ENCODE results near the gene TMEM121. TPM values are rescaled to one million over a fixed set of nuclear protein-coding genes. Genes with fewer than 3 reads are reported as not detected.
"Not testable (repeated sequence)": the region's sequence is repeated elsewhere in the genome, so short reads cannot be mapped to it uniquely, and the experiment has no call there.

TMEM121 gene
- total RNA-seq, 1 experiment from 2014 or later, result 1.0 TPM

GRCh38 chr14:105562713-105563346 lies 36.4 kb downstream of the TMEM121 start:
- CTCF ChIA-PET, result no interaction called here

GRCh38 chr14:105563347-105563737 lies 37.0 kb downstream of the TMEM121 start:
- BruUV-seq (replicated peaks), result no TSS peak
- Histone ChIP-seq H3K4me2 (no peak overlapping the region), H2AFZ (no peak overlapping the region), H3K27me3 (ENCODE audit: insufficient read depth, low read depth) (no peaks in the 10 kb centered on the region), H4K20me1 (ENCODE audit: insufficient read depth) (no peaks in the 10 kb centered on the region), H3K4me3 (no peak overlapping the region), H3F3A (ENCODE audit: insufficient read depth, low read depth) (no peaks in the 10 kb centered on the region), H3K79me2 (ENCODE audit: low read depth) (no peaks in the 10 kb centered on the region), H3K9me3 (ENCODE audit: insufficient read depth, low read depth) (no peaks in the 10 kb centered on the region), H3K9me2 (ENCODE audit: insufficient read depth) (no peaks in the 10 kb centered on the region), H3K36me3 (ENCODE audit: low read depth) (no peaks in the 10 kb centered on the region), H3K27ac (no peak overlapping the region), H3K4me1 (replicated peaks; ENCODE audit: insufficient read depth) (no peaks in the 10 kb centered on the region)
- DNase-seq, result no peak
- CTCF ChIA-PET, result no interaction called here
- TF ChIP-seq EZH2 (IDR thresholded peaks at IDR 0.05; ENCODE audit: low read depth), result no peak
- no peak for TF ChIP-seq CTCF (conservative IDR thresholded peaks at IDR 0.05)
- POLR2A ChIA-PET (ENCODE audit: unreplicated experiment), result no interaction called here
- intact Hi-C loops (cut with micrococcal nuclease; ENCODE audit: unreplicated experiment), result no loop called here

More at GRCh38 chr14:105562713-105563346, 36.4 kb downstream of the TMEM121 start:
- H3K36me3 ChIP-seq (ENCODE audit: low read depth), result no peaks in the 10 kb centered on the region
- H3K9me3 ChIP-seq (ENCODE audit: insufficient read depth, low read depth), result no peaks in the 10 kb centered on the region
- no peaks in the 10 kb centered on the region for H3F3A ChIP-seq (ENCODE audit: insufficient read depth, low read depth)
- H3K4me3 ChIP-seq, result no peak overlapping the region
- POLR2A ChIA-PET (ENCODE audit: unreplicated experiment), result no interaction called here
- H3K4me2 ChIP-seq, result no peak overlapping the region
- no peaks in the 10 kb centered on the region for H3K4me1 ChIP-seq (replicated peaks; ENCODE audit: insufficient read depth)
- H4K20me1 ChIP-seq (ENCODE audit: insufficient read depth), result no peaks in the 10 kb centered on the region
- no peaks in the 10 kb centered on the region for H3K27me3 ChIP-seq (ENCODE audit: insufficient read depth, low read depth)
- DNase-seq, result no peak
- H3K9me2 ChIP-seq (ENCODE audit: insufficient read depth), result no peaks in the 10 kb centered on the region
- H2AFZ ChIP-seq, result no peak overlapping the region
- BruUV-seq (replicated peaks), result no TSS peak
- no peak overlapping the region for H3K27ac ChIP-seq
- H3K79me2 ChIP-seq (ENCODE audit: low read depth), result no peaks in the 10 kb centered on the region
- intact Hi-C loops (cut with micrococcal nuclease; ENCODE audit: unreplicated experiment), result no loop called here
- TF ChIP-seq CTCF (conservative IDR thresholded peaks at IDR 0.05) (no peak), EZH2 (IDR thresholded peaks at IDR 0.05; ENCODE audit: low read depth) (no peak)

- DNase-seq; H3K27ac ChIP-seq; H4K20me1 ChIP-seq (ENCODE audit: insufficient read depth); POLR2A ChIA-PET (ENCODE audit: unreplicated experiment); H3K79me2 ChIP-seq (ENCODE audit: low read depth); H3K9me2 ChIP-seq (ENCODE audit: insufficient read depth); H3K27me3 ChIP-seq (ENCODE audit: insufficient read depth, low read depth); H3F3A ChIP-seq (ENCODE audit: insufficient read depth, low read depth); BruUV-seq (replicated peaks); H2AFZ ChIP-seq; H3K9me3 ChIP-seq (ENCODE audit: insufficient read depth, low read depth); intact Hi-C loops (cut with micrococcal nuclease; ENCODE audit: unreplicated experiment); H3K4me1 ChIP-seq (replicated peaks; ENCODE audit: insufficient read depth); H3K4me3 ChIP-seq; H3K4me2 ChIP-seq; H3K36me3 ChIP-seq (ENCODE audit: low read depth); CTCF ChIA-PET: not testable (repeated sequence)
Measured at GRCh38 chr14:105564536-105564935, 38.2 kb downstream of the TMEM121 start.

- H3K4me2 ChIP-seq; intact Hi-C loops (cut with micrococcal nuclease; ENCODE audit: unreplicated experiment); DNase-seq; H3K9me2 ChIP-seq (ENCODE audit: insufficient read depth); H3K4me3 ChIP-seq; H3K27ac ChIP-seq; H2AFZ ChIP-seq; H3K9me3 ChIP-seq (ENCODE audit: insufficient read depth, low read depth); POLR2A ChIA-PET (ENCODE audit: unreplicated experiment); H3K36me3 ChIP-seq (ENCODE audit: low read depth); BruUV-seq (replicated peaks); CTCF ChIA-PET; H3K79me2 ChIP-seq (ENCODE audit: low read depth); H3K27me3 ChIP-seq (ENCODE audit: insufficient read depth, low read depth); H3K4me1 ChIP-seq (replicated peaks; ENCODE audit: insufficient read depth); H4K20me1 ChIP-seq (ENCODE audit: insufficient read depth): not testable (repeated sequence)
- peaks cover 12% of the 10 kb centered on the region for H3F3A ChIP-seq (ENCODE audit: insufficient read depth, low read depth)
Measured at GRCh38 chr14:105565185-105565919, 39.0 kb downstream of the TMEM121 start.

- H3K27me3 ChIP-seq (ENCODE audit: insufficient read depth, low read depth); H3K4me1 ChIP-seq (replicated peaks; ENCODE audit: insufficient read depth); intact Hi-C loops (cut with micrococcal nuclease; ENCODE audit: unreplicated experiment); H3K9me3 ChIP-seq (ENCODE audit: insufficient read depth, low read depth); CTCF ChIA-PET; POLR2A ChIA-PET (ENCODE audit: unreplicated experiment); H4K20me1 ChIP-seq (ENCODE audit: insufficient read depth); H3K9me2 ChIP-seq (ENCODE audit: insufficient read depth); H3K4me3 ChIP-seq; DNase-seq; H3K79me2 ChIP-seq (ENCODE audit: low read depth); H3K36me3 ChIP-seq (ENCODE audit: low read depth); H3K27ac ChIP-seq; BruUV-seq (replicated peaks); H3K4me2 ChIP-seq; H2AFZ ChIP-seq: not testable (repeated sequence)
- H3F3A ChIP-seq (ENCODE audit: insufficient read depth, low read depth), result peaks cover 17% of the 10 kb centered on the region
Measured at GRCh38 chr14:105566248-105567163, 40.1 kb downstream of the TMEM121 start.
